NCI-H345 treated with DMSO at 0.1 percent for 48 hours (cell line): ENCODE measurements around the gene NAXE.
"Not testable (repeated sequence)": the region's sequence is repeated elsewhere in the genome, so short reads cannot be mapped to it uniquely, and the experiment has no call there.

ENCODE experiments used
- DNase-seq: peaks from one replicate; lab custom pipeline; 2025; ENCODE audit not compliant: unreplicated experiment; lab: John Stamatoyannopoulos, UW

Gene NAXE

DNA sequence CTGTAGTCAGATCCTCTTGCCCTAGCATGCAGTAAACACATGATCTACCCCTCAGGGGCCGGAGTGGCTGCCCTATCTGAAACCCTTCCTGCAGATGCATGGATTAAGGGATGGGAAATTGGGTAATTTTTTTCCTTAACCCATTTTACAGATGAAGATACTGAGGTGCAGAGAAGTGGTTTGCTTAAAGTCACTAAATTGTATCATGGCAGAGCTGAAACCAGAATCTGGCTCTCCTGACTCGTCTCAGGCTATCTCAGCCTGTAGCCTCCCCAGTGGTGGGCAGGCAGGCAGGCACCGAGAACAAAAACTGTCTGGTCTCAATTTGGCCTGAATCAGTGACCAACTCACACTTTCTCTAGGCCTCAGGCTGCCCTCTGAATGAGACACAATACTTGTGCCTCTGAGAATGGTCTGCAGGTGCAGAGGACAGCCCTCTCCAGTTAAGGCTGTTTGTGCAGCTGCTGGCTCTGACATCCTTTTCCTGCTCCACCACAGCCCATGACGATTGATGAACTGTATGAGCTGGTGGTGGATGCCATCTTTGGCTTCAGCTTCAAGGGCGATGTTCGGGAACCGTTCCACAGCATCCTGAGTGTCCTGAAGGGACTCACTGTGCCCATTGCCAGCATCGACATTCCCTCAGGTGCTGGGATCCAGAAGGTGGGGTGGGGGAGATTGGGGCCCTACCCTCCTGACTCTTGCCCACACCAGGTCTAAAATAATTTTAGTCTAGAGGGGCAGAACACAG is 1.5 kb downstream of the NAXE start:
- DNase-seq: no peak

DNA sequence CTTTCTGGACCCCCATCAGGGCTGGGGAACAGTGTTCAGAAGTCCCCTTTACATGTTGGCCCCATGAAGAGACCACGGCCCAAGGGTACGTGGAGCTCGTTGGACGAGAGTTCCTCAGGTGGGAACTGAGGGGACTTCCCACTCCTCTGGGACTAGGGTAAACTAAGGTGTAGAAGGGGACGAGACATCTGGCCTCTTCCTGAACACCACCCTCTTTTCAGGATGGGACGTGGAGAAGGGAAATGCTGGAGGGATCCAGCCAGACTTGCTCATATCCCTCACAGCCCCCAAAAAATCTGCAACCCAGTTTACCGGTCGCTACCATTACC is 2.0 kb downstream of the NAXE start:
- no peak for DNase-seq

DNA sequence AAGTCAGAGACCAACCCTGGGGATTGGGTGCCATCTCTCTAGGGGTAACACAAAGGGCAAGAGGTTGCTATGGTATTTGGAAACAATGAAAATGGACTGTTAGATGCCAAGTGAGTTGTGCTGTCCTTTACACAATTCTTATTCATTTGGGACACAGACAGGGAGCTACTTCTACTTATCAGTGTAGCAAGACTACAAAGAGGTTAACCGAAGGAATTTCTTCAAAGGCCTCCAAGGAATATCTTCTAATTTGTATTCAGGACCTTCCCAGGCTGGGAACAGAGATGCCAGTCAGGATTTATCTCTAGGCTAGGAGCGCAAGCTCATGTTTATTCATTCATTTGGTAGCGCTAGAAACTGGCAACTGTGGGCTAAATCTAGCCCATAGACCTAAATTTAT is 2.6 kb downstream of the NAXE start:
- no peak for DNase-seq

DNA sequence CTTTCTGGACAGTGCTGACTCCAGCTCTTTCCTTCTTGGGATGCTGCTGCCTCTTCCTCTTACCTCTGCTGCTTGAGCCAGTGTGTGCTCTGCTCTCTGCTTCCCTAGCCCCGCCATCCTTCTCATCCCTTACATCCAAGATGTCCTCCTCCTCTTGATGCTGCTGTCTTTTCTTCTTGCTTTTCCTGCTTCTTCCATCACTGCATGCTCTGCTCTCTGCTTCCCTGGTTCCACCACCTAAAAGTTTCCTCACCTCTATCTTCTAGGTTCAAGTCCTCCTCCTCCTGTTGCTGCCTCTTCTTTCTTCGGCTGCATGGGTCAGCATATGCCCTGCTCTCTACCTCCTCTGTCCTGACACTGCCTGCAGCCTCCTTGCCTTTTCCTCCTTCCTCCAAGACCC is 3.4 kb downstream of the NAXE start:
- DNase-seq: no peak

DNA sequence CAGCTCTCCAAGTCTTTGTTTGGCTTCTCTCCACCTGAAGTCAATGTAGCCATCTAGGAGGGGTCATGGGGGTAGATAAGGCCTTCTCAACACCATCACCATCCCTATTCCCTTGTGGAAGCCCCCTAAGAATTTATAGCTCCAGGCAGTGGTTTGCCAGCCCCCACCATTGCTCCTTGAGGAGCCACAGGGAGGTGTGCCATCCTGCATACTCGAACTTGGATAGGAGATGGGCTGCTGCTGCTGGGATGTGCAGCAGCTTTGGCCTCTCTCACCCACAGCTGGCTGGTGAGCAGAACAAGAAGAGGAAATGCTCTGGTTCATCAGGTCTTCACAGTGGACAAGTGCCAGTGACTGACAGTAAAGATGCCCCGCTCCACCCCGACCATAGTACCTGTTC is 4.8 kb downstream of the NAXE start:
- no peak for DNase-seq

DNA sequence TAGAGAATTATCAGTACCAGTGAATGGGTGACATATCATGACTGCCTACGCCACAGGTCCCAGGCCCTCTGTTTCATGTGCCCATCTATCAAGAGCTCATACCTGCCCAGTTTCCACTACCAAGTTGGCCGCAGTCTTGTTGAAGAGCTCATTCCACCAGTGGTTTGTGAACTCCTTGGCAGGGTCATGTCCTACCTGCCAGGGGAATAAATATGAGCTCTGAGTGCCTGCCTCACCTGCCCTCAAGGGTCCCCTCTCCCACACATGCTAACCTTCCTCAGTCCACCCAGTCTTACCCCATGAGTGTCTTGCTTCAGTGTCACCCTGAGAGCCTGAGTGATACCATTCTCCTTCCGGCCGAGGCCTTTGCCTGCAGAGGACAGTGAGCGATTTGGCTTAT is 6.5 kb downstream of the NAXE start:
- no peak for DNase-seq

DNA sequence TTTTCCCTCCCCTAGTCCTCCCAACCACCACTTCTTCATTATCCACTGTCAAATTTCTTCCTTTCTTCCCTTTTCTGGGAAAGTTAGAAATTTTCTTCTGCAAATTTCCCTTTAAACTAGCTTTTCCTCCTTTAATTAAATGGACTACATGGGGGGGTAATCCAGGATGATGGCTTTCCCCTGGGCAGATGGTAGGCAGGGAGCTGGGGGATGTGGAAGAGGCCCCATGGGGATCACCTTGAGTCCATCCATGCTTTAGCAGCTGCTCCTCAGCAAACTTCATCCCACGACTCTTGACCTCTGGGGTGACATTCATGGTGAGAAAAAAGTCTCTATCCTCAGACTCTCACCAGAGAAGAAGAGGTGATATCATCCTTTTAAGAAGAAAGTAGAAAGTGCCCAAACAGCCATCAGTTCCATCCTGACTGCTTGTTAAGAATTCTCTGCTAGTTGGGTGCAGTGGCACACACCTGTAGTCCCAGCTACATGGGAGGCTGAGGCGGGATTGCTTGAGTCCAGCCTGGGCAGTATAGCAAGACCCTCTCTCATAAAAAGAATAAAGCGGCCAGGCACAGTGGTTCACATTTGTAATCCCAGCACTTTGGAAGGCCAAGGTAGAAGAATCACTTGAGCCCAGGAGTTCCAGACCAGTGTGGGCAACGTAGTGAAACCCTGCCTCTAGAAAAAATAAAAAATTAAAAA is 7.3 kb downstream of the NAXE start:
- no peak for DNase-seq

DNA sequence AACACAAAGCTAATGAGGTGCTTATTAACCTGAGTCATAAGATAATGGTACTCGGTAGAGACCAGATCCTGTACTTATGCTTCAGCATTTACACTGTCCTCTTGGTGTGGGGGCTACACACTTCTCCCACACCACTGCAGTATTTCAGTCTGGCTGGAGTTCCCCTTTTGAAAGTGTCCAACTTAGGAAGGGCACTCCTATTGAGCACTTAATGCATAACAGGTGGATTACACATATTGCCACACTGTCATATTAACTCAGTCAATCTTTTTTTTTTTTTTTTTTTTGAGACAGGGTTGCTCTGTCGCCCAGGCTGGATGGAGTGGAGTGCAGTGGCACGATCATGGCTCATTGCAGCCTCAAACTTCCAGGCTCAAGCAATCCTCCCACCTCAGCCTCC is 8.2 kb downstream of the NAXE start:
- no peak for DNase-seq

DNA sequence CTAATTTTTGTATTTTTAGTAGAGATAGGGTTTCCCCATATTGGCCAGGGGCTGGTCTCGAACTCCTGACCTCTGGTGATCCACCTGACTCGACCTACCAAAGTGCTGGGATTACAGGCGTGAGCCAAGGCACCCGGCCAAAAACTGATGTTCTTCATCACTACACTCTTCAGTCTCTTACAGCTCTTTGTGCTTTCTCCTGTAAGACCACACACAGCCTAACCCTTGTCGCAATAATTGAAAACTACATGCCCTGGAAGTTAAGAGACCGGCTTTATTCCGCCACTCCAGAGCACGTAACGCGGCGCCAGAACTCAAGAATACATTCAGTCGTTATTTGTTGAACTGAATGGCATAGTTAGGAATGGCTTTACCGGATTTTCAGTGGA is 9.2 kb downstream of the NAXE start:
- DNase-seq: no peak

DNA sequence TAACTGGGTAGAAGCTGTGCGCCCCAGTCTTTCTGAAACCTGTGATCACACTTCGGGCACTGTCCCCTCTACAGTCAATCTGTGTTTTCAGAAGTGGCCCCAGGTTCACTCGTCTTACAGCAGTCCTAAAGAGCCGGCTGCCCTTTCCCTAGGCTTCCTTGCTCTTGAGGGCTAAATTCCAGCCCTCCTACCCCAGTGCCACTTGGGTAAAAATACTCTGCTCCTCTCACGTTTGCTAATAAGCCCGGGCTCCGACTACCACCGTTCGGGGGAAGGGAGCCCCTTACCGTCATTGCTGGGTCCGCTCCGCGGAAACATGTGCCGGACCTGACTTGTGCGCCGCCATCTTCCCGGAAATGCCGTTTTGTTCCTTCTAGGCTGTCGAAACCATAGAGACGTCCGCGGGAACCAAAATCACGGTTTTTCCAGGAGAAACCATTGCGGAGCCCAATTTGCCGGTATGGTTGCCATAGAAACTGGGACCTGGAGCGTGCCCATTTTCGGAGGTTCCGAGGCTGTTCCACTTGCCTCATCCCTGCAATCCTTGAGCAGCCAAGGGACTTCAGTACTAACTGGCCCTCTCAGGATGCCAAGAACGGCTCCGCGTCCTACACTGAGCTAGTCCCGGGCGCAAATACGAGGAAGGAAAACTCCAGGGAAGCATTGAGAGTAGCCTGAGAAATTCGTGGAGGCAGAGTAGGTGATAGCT is 9.7 kb downstream of the NAXE start, which contains the start of gene GPATCH4:
TSS of gene GPATCH4 (minus strand) at position 358 of the 709 bp plus-strand sequence.
- DNase-seq: peak; percentile 80

DNA sequence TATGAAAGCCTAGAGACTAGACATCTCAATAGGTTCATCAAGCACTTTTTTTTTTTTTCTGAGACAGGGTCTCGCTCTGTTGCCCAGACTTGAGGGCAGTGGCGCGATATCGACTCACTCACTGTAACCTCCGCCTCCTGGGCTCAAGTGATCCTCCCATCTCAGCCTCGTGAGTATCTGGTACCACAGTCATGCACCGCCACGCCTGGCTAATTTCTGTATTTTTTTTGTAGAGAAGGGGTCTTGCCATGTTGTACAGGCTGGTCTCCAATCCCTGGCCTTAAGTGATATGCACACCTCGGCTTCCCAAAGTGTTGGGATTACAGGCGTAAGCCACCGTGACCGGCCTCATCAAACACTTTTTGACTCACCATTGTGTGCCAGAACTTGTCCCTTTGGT is 10.3 kb downstream of the NAXE start:
- DNase-seq: no peak

DNA sequence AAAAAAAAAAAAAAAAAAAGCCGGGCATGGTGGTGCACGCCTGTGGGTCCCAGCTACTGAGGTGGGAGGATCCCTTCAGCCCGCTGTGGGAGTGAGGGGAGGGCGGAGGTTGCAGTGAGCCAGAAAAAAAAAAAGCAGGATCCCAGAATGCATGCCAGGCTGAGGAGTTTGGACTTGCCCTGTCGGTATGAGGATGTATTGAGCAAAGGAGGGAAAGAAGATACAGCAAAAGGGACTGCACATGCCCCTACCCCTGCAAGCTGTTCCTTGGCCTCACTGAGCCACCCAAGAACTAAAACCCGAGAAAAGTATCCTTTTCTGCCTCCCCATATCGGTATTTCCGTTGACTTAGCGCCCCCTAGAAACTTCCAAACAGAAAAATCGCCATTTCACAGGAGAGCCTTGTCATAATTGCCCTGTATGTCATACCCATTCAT is 11.0 kb downstream of the NAXE start:
- no peak for DNase-seq

DNA sequence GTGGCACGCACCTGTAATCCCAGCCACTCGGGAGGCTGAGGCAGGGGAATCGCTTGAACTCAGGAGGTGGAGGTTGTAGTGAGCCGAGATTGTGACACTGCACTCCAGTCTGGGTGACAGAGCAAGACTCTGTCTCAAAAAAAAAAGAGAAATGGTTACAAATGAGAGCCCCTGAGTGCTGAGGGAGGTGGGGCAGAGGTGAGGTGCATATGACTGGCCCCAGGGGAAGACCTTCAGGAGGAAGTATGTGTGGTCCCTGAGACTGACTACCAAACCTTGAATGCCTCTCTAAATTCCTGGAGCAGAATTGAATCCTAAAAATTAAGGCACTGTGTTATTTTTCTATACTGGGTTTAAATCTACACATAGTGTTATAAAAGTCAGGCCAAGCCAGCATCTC is 15.8 kb downstream of the NAXE start:
- not testable (repeated sequence) for DNase-seq

DNA sequence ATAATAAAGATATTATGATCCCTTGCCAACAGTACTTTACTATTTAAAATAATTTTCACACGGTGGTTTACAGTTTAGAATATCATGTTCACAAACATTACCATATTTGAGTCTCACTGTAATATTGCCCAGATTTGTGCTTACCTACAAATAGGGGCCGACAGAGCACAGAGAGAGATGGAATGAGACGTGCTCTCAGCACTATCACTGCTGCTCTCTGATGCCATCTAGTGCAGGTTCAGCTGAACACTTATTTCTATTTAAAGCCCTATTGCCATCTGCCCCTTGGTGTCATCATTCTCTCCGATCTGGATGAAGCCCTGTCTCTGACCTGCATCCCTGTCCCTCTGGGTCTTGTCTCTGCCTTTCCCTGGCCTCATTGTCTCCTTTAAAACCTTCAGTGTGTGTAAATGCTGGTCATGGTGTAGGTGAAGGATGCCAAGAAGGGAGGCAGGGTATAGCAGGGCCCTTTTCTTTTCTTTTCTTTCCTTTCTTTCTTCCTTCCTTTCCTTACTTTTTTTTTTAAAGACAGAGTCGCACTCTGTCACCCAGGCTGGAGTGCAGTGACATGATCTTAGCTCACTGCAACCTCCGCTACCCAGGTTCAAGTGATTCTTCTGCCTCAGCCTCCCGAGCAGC is 16.6 kb downstream of the NAXE start:
- DNase-seq: peak; percentile 67

DNA sequence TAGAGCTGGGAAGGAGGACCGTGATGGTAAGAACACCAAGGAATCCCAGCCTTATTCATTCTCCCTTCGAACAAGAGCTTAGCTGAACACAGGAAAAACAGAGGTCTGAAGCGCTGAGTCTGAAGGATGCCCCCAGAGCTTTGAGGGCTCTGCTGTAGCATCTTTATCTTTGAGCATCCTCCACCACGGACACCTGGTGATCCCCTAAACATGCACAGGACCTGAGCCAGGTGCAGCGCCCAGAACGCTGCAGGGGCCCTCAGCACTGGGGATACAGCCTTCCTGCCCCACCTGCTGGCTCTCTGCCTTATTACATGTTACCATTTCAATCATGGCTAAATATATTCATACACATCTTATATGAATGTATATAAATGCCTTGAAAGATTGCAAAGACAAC is 17.4 kb downstream of the NAXE start:
- peak; percentile 68 for DNase-seq

DNA sequence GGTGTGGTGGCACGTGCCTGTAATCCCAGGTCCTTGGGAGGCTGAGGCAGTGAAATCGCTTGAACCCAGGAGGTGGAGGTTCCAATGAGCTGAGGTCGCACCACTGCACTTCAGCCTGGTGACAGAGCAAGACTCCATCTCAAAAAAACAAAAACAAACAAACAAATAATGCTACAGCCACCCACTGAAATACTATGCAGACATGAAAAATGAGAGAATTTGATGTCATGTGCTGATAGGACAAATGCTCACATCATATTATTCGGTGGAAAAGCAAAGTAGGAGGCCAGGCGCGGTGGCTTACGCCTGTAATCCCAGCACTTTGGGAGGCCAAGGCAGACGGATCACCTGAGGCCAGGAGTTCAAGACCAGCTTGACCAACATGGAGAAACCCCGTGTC is 18.5 kb downstream of the NAXE start:
- DNase-seq: not testable (repeated sequence)

DNA sequence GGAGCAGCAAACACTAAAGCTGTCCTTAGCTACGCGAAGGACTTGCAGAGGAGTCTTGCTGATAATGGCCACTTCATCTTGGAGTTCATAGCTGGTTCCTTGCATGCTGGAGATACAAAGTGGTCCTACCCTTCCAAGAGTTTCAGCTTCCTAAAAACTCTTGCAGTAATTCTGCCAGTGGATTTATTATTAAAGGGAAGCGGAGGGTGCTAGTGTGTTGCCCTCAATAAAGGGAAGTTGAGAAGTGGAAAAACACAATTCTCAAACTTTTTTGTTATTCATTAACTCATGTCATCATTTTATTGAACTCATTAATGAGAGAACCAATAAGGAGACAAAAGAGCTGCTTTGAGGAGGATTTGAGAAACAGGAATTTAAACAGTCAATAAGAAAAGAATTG is 21.1 kb downstream of the NAXE start:
- DNase-seq: no peak

DNA sequence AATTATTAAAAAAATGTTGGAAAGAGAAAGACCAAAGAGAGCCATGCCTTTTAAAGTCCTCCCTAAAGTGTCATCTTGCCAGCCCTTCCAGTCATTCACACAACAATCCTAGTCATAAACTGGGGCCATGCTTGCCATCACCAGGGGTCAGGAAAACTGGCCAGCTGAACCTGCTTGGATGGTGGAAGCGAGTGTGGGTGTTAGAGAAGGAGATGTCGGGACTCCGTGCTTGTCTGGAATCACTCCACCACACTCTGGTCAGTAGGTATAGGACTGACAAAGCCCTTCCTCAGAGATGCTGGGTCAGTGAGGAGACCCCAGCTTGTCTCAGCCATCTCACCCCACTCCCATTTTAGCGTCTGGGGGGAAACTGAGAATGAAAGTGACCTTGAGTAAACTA is 24.4 kb downstream of the NAXE start:
- no peak for DNase-seq

DNA sequence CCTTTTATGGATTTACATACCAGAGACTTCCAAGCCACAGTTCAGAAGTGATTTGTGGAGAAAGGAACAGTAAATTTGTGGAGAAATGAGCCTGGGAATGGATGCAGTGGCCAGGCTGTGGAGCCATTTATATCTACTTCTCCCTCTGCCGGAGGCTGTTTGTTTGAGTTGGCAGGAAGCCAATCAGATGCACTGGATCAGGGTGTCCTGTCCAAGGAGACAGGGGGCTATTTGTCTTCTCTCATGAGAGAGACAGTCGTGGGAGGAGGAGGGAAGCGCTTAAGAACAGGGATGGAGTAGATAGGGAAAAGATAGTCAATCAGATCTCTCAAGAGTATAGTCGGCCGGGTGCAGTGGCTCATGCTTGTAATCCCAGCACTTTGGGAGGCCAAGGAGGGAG is 24.9 kb downstream of the NAXE start:
- DNase-seq: peak; percentile 35

DNA sequence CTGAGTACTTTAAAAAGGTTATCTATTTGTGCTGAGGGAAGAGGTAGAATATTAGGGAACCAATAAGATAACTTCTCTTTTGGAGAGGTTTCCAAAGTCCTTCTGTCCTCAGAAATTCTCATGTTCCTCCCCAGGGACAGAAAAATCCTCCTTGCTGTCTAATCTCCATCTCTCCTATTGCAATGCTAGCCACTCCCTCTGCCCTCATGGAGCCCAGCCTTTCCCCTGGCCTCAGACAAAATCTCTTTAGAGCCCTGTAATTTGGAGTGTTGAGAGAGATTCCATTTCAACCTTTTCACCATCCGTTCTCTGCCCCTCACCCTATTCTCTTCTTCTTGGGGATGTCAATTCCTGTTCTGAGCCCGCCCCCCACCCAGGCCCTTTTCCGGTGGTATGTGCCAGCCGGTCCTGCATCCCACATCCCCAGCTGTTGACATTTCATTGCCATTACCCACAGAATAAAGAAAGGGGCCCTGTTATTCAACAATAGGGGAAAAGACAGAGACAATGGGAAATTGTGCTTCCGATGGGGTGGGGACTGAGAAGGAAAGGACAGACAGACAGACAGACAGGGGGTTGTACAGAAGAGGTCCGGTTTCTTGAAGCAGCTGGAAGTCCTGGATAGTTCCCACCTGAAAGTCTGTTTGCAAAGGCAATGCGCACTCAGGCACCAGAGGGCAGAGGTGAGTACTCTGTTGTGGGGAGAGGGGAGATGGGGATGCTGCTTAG is 27.4 kb downstream of the NAXE start, which contains the start of gene HAPLN2:
TSS of gene HAPLN2 (plus strand) at position 563 of the 729 bp plus-strand sequence. CDS start 4,076 bp downstream, outside the sequence.
- DNase-seq: no peak

DNA sequence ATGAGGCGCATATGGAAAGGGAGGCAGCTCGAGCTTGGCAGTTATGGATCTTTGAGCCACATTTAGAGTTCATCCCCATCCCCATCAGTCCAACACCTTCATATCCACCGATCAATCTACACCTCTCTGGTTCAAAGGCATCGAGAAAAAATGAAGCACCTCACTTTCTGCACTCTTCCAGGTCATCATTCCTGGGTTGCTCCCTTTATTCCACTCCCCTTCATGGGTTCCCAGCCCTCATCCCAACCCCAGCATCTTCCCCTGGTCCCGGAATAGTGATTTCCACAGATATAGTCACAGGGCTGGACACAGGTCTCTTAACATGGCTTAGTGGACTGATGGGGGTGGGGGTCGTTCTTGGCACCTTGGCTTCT is 28.0 kb downstream of the NAXE start:
- DNase-seq: no peak
